Naive B cell (primary cell): ENCODE measurements around the gene PLEKHJ1. TPM values are rescaled to one million over a fixed set of nuclear protein-coding genes. Genes with fewer than 3 reads are reported as not detected.

Source experiments
- ATAC-seq, 2 donors: fragments of 150-1000 bp; cut with Tn5 transposase; 2 replicates each; pipeline ENCODE4 v1.10.0; 2021; ENCODE audit warnings: low read depth in 2 of 2, mild to moderate bottlenecking in 2 of 2, moderate library complexity in 2 of 2
- DNase-seq: peaks from one replicate; pipeline ENCODE4 v3.0.0; 2022
- H3K27ac Mint-ChIP-seq, 6 donors: one replicate each; pipeline ENCODE4 v1.8.0; 2020 to 2022; ENCODE audit warnings: mild to moderate bottlenecking in 6 of 6, mixed read lengths in 6 of 6, moderate library complexity in 5 of 6, inconsistent platforms in 2 of 6
- H3K27me3 Mint-ChIP-seq, 3 donors: one replicate each; pipeline ENCODE4 v1.8.0; 2021 to 2022; ENCODE audit warnings: mixed read lengths in 3 of 3, mild to moderate bottlenecking in 1 of 3
- H3K36me3 Mint-ChIP-seq, 2 donors: one replicate each; pipeline ENCODE4 v1.8.0; 2020 to 2022; ENCODE audit warnings: mixed read lengths in 2 of 2, inconsistent platforms in 1 of 2, mild to moderate bottlenecking in 1 of 2
- H3K4me1 Mint-ChIP-seq, 3 donors: one replicate each; pipeline ENCODE4 v1.8.0; 2020 to 2022; ENCODE audit warnings: mixed read lengths in 3 of 3, inconsistent platforms in 1 of 3, mild to moderate bottlenecking in 1 of 3, moderate library complexity in 1 of 3
- H3K4me3 Mint-ChIP-seq, 8 donors: one replicate each; pipeline ENCODE4 v1.8.0; 2020 to 2022; ENCODE audit warnings: mild to moderate bottlenecking in 8 of 8, mixed read lengths in 8 of 8, moderate library complexity in 8 of 8, inconsistent platforms in 2 of 8
- H3K9me3 Mint-ChIP-seq, 7 donors: one replicate each; pipeline ENCODE4 v1.8.0; 2020 to 2022; ENCODE audit warnings: mixed read lengths in 7 of 7, mild to moderate bottlenecking in 5 of 7, inconsistent platforms in 2 of 7, moderate library complexity in 1 of 7
- polyA plus RNA-seq, 6 donors: library from polyadenylated mRNA; unstranded; fragments of 300-500 nt; fragmentation: Illumina TruSeq; gene quantifications; one replicate each; pipeline ENCODE4 v1.2.3, GENCODE V29; 2021; ENCODE audit warnings: low read depth in 6 of 6

The PLEKHJ1 gene
- polyA plus RNA-seq, 6 donors from 2014 or later, result 98.9 to 148 (median 126) TPM

GRCh38 chr19:2261438-2262172 lies 25.5 kb upstream of the PLEKHJ1 start:
- no peak for DNase-seq
- no peak for ATAC-seq
- Mint-ChIP-seq H3K4me1 (peaks cover 22 to 84% (median 38%) of the 10 kb centered on the region in 3 donors), H3K36me3 (no peaks in the 10 kb centered on the region), H3K9me3 (no peaks in the 10 kb centered on the region), H3K4me3 (peak overlapping the region in 1 of 8 donors; percentile 25), H3K27me3 (no peaks in the 10 kb centered on the region), H3K27ac (peak overlapping the region in 1 of 6 donors; percentile 84)

GRCh38 chr19:2260341-2260805 lies 24.2 kb upstream of the PLEKHJ1 start:
- H3K9me3 Mint-ChIP-seq, result no peaks in the 10 kb centered on the region
- ATAC-seq (no peak), DNase-seq (no peak)
- no peaks in the 10 kb centered on the region for H3K27me3 Mint-ChIP-seq
- peak overlapping the region in 7 of 8 donors; percentile 10 to 76 (median 61) for H3K4me3 Mint-ChIP-seq
- H3K36me3 Mint-ChIP-seq, result no peaks in the 10 kb centered on the region
- peak overlapping the region; percentile 68 to 98 (median 96) for H3K27ac Mint-ChIP-seq
- H3K4me1 Mint-ChIP-seq, result peaks cover 18 to 81% (median 36%) of the 10 kb centered on the region in 3 donors

GRCh38 chr19:2259336-2259735 lies 23.2 kb upstream of the PLEKHJ1 start:
- Mint-ChIP-seq H3K4me1 (peaks cover 18 to 73% (median 39%) of the 10 kb centered on the region in 3 donors), H3K27ac (peak overlapping the region in 5 of 6 donors; percentile 96 to 99 (median 97)), H3K27me3 (no peaks in the 10 kb centered on the region), H3K4me3 (peak overlapping the region in 6 of 8 donors; percentile 19 to 71 (median 68)), H3K9me3 (no peaks in the 10 kb centered on the region), H3K36me3 (no peaks in the 10 kb centered on the region)
- no peak for DNase-seq
- no peak for ATAC-seq

GRCh38 chr19:2255982-2256685 lies 20.0 kb upstream of the PLEKHJ1 start, which contains the start of gene JSRP1:
Gene JSRP1, minus strand, starts transcription at chr19:2256417. Its CDS starts 1,103 bp downstream, at chr19:2255314.
- H3K36me3 Mint-ChIP-seq, result no peaks in the 10 kb centered on the region
- H3K4me1 Mint-ChIP-seq, result peaks cover 29 to 60% (median 47%) of the 10 kb centered on the region in 3 donors
- peak within 1 kb of the TSS; percentile 77 to 98 (median 90) for H3K27ac Mint-ChIP-seq
- ATAC-seq (peak; percentile 34 to 44), DNase-seq (peak; percentile 58)
- peak within 1 kb of the TSS in 7 of 8 donors; percentile 16 to 90 (median 53) for H3K4me3 Mint-ChIP-seq
- H3K27me3 Mint-ChIP-seq, result peaks cover 0 to 11% (median 0%) of the 10 kb centered on the region in 3 donors
- H3K9me3 Mint-ChIP-seq, result no peaks in the 10 kb centered on the region

GRCh38 chr19:2255112-2255845 lies 19.1 kb upstream of the PLEKHJ1 start:
- Mint-ChIP-seq H3K4me3 (peak overlapping the region in 3 of 8 donors; percentile 25 to 76 (median 53)), H3K27ac (peak overlapping the region in 3 of 6 donors; percentile 67 to 97 (median 78)), H3K27me3 (peaks cover 0 to 11% (median 0%) of the 10 kb centered on the region in 3 donors), H3K9me3 (no peaks in the 10 kb centered on the region), H3K4me1 (peaks cover 27 to 52% (median 44%) of the 10 kb centered on the region in 3 donors), H3K36me3 (no peaks in the 10 kb centered on the region)
- ATAC-seq, result no peak
- no peak for DNase-seq

GRCh38 chr19:2254064-2254872 lies 18.1 kb upstream of the PLEKHJ1 start:
- no peak for DNase-seq
- H3K36me3 Mint-ChIP-seq, result no peaks in the 10 kb centered on the region
- no peak for ATAC-seq
- no peaks in the 10 kb centered on the region for H3K9me3 Mint-ChIP-seq
- H3K4me1 Mint-ChIP-seq, result peaks cover 23 to 45% (median 39%) of the 10 kb centered on the region in 3 donors
- peaks cover 0 to 11% (median 0%) of the 10 kb centered on the region in 3 donors for H3K27me3 Mint-ChIP-seq
- peak overlapping the region; percentile 56 to 83 (median 74) for H3K4me3 Mint-ChIP-seq
- H3K27ac Mint-ChIP-seq, result peak overlapping the region in 2 of 6 donors; percentile 24 to 33

GRCh38 chr19:2253106-2254063 lies 17.3 kb upstream of the PLEKHJ1 start:
- ATAC-seq (peak; percentile 40 to 54), DNase-seq (peak; percentile 67)
- peaks cover 0 to 15% (median 0%) of the 10 kb centered on the region in 3 donors for H3K27me3 Mint-ChIP-seq
- H3K27ac Mint-ChIP-seq, result peak overlapping the region in 2 of 6 donors; percentile 32 to 59
- no peaks in the 10 kb centered on the region for H3K36me3 Mint-ChIP-seq
- H3K4me3 Mint-ChIP-seq, result peak overlapping the region; percentile 79 to 89 (median 84)
- H3K4me1 Mint-ChIP-seq, result peaks cover 18 to 39% (median 35%) of the 10 kb centered on the region in 3 donors
- H3K9me3 Mint-ChIP-seq, result no peaks in the 10 kb centered on the region

GRCh38 chr19:2252797-2253105 lies 16.6 kb upstream of the PLEKHJ1 start:
- H3K27me3 Mint-ChIP-seq, result peaks cover 0 to 15% (median 0%) of the 10 kb centered on the region in 3 donors
- ATAC-seq (peak; percentile 3 to 5), DNase-seq (no peak)
- H3K4me1 Mint-ChIP-seq, result peaks cover 17 to 32% (median 30%) of the 10 kb centered on the region in 3 donors
- H3K4me3 Mint-ChIP-seq, result peak overlapping the region; percentile 79 to 89 (median 84)
- H3K27ac Mint-ChIP-seq, result peak overlapping the region in 2 of 6 donors; percentile 59 to 89
- no peaks in the 10 kb centered on the region for H3K36me3 Mint-ChIP-seq
- no peaks in the 10 kb centered on the region for H3K9me3 Mint-ChIP-seq

- H3K4me1 Mint-ChIP-seq, result peaks cover 17 to 30% (median 27%) of the 10 kb centered on the region in 3 donors
- H3K27me3 Mint-ChIP-seq, result peaks cover 0 to 15% (median 0%) of the 10 kb centered on the region in 3 donors
- ATAC-seq, result no peak
- peak overlapping the region; percentile 79 to 89 (median 84) for H3K4me3 Mint-ChIP-seq
- peak overlapping the region in 2 of 6 donors; percentile 59 to 89 for H3K27ac Mint-ChIP-seq
- H3K36me3 Mint-ChIP-seq, result no peaks in the 10 kb centered on the region
- DNase-seq, result no peak
- no peaks in the 10 kb centered on the region for H3K9me3 Mint-ChIP-seq
These were observed 16.1 kb upstream of the PLEKHJ1 start for GRCh38 chr19:2252055-2252796.

GRCh38 chr19:2251106-2252054 lies 15.3 kb upstream of the PLEKHJ1 start:
- Mint-ChIP-seq H3K36me3 (no peaks in the 10 kb centered on the region), H3K9me3 (no peaks in the 10 kb centered on the region), H3K27me3 (peaks cover 0 to 15% (median 0%) of the 10 kb centered on the region in 3 donors), H3K4me3 (peak overlapping the region in 7 of 8 donors; percentile 53 to 88 (median 80)), H3K4me1 (peaks cover 14 to 30% (median 20%) of the 10 kb centered on the region in 3 donors), H3K27ac (no peak overlapping the region)
- DNase-seq (no peak), ATAC-seq (peak in 1 of 2 donors; percentile 10)
